HG02642 (cell line): Measurements from ENCODE around the gene DNAJC10.
"Not testable (repeated sequence)": the region's sequence is repeated elsewhere in the genome, so short reads cannot be mapped to it uniquely, and the experiment has no call there.

Experiments
- ATAC-seq: cut with Tn5 transposase; IDR thresholded peaks from one replicate; pipeline ENCODE4 v1.9.1; 2021; ENCODE audit warnings: mild to moderate bottlenecking; ENCODE audit not compliant: unreplicated experiment, poor library complexity

The DNAJC10 gene

DNA sequence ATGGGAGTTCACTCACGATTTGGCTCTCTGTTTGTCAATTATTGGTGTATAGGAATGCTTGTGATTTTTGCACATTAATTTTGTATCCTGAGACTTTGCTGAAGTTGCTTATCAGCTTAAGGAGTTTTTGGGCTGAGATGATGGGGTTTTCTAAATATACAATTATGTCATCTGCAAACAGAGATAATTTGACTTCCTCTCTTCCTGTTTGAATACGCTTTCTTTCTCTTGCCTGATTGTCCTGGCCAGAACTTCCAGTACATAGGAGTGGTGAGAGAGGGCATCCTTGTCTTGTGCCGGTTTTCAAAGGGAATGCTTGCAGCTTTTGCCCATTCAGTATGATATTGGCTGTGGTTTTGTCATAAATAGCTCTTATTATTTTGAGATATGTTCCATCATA lies 66.6 kb downstream of the DNAJC10 start:
- not testable (repeated sequence) for ATAC-seq

- no peak for ATAC-seq
Measured at GRCh38 chr2:182784058-182784706, 68.1 kb downstream of the DNAJC10 start.

DNA sequence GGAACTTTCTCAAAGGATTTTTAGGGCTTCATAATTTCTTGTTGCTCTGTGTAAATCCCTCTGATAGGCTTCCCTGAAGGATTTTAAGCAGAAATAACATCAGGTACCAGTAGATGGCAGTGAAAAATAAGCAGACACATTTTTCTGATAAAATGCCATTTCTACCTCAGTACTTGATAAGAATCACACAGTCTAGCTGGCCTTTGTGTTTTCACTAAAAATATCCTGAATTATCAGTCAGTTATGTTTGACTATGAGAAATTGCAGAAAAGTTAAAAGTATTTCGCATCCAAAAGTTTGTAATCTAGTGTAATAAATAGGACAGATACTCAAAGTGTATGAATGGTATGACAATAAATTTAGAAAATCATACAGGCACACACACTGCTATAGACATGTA lies 68.7 kb downstream of the DNAJC10 start:
- ATAC-seq, result peak; percentile 45

- ATAC-seq, result no peak
Measured at GRCh38 chr2:182792441-182792840, 76.4 kb downstream of the DNAJC10 start.

GRCh38 chr2:182798736-182799135 lies 82.7 kb downstream of the DNAJC10 start:
- no peak for ATAC-seq

DNA sequence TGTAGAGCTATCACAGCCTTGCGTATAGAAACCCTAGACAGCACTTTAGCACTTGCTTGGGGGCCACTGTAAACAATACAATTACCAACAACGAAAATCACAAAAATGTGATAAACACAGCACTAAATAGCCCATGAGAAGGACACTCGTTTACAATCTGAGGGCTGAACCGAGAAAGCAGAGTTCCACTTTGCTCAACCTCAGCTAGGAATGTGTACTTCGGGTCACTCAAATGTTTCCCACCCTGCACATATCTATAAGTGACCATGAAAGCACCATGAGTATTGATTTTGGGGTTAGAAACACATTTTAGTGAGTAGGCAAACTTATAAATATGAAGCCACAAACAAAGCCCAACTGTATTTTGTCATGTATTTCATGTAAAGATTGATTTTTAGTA lies 88.1 kb downstream of the DNAJC10 start:
- ATAC-seq, result no peak

DNA sequence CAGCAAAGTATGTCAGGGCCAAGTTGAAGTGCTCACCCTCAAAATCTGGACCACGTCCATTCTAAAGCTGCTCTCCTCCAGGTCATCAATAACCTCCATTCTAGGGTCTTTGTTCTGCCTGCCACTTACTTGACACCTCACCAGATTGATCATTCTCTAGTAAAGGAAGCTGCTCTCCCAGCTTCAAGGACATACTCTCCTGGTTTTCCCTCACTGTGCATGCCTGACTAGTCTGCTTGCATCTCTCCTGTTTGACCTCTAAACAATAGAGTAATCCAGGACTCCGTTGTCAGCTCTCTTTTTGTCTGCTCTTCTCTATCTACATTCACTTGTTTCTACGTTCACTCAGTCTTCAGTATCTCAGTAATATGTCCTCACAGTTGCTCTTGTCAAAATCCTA lies 91.3 kb downstream of the DNAJC10 start:
- ATAC-seq, result no peak

DNA sequence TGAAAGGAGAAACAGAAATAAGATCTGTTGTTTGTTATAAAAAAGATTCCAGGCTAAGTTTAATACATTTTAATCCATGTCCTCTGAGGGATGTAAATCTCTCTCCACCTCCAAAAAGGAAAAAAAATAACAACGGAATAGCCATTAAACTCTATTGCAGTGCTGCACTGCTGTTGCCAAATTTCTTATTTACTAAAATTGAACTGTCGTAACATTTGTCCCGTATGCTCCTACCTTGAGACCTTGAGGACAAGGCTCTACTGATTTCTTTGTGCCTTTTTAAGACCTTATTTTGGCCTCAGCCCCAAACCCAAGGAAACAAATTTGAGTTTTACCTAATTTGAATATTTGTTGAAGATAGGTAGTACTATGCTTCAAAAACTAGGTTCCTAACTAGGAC lies 94.0 kb downstream of the DNAJC10 start:
- ATAC-seq, result no peak

DNA sequence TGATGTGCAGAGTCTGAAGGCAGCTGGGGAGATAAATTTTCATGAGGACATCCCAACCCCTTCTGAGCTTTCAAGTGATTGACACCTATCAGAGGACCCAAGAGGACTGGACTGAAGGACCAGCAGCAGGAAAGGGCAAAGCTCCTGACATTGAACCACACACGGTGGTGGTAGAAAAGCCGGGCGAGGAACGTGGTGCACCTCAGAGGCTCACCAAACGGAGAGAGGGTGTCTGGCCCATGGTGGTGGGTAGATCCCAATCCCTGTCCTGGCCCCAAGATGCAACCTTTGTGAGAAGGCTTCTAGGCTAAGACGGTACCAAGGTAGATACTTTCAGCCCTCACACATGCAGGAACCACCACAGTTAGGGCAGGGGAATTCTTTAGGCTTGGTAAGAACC lies 98.3 kb downstream of the DNAJC10 start:
- no peak for ATAC-seq

DNA sequence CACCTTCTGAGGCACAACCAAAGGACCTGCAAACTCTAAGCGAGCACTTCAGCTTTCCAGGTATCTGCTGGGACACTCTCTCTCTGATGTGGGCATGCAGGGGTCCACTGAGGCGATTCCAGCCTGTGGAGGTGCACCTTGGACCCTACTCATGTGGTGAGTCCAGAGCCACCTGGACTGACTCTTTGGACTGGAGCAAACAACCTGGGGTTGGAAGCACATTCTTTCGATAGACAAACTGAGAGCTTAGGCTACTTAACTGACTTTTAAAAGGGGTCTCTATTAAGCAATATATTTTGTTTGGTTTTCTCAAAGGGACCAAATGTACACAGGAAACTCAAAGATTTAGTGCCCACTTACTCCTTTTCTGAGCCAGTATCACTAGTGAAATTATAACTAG lies 98.7 kb downstream of the DNAJC10 start:
- ATAC-seq, result no peak

DNA sequence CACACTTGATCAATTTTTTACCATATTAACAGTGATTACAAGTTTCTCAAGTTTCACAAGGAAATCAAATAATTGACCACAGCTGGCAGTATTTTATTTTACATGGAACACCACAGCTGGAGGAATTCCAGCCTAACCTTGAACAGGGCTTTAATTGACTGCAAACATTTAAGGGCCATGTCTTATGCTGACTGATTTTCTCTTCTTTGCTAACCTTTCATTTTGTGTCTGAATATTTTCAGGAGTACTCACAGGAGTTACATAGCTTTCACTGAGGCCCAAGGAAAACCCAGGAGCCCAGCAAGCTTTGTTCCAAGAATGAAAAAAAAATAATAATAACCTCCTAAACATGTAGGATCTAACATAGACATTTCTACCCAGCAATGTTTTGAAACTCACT lies 100.8 kb downstream of the DNAJC10 start:
- no peak for ATAC-seq

DNA sequence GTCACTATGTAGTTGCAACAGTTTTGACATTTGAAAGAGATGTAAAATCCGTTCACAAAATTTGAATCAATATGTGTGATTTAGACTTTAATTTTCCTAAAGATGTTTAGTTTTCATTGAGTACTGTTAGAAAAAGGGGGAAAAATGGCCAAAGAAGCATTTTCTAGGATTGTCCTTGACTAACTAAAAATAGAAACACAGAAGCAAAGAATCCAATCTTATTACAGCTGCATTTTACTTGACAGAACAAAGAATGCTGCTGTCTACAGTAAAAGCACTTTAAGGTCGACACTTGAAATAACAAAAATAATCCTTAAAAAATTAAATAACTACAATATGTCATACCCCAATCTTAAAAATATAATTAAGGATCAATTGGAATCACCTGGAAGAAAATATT lies 101.5 kb downstream of the DNAJC10 start:
- ATAC-seq, result no peak

GRCh38 chr2:182818501-182818900 lies 102.4 kb downstream of the DNAJC10 start:
- ATAC-seq, result no peak

DNA sequence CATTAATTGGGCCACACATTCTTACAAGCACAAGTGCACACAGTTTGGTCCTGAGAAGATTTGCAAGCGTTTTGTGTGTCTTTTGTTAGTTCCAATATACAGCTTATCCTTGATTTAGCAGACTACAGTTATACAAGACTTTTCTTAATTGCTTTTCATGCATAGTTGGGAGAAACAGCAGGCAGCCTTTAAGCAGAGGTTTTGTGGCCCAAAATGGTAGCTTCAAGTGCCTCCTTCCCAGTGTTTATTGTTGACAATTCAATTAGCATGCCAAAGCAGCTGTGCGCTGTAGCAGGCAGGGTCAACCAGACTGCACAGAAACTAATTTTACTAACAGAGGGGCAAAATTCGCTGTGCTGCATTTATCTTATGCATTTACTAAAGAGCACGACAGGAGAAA lies 102.9 kb downstream of the DNAJC10 start:
- no peak for ATAC-seq

DNA sequence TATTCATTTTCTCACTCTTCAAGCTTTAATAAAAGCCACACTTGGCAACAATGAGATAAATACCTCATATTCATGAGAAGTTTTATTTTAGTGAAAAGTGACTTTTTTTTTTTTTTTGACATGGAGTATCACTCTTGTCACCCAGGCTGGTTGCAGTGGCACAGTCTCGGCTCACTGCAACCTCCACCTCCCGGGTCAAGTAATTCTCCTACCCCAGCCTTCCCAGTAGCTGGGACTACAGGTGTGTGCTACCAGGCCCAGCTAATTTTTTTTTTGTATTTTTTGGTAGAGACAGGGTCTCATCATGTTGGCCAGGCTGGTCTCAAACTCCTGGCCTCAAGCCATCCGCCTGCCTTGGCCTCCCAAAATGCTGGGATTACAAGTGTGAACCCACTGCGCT lies 103.4 kb downstream of the DNAJC10 start:
- no peak for ATAC-seq

DNA sequence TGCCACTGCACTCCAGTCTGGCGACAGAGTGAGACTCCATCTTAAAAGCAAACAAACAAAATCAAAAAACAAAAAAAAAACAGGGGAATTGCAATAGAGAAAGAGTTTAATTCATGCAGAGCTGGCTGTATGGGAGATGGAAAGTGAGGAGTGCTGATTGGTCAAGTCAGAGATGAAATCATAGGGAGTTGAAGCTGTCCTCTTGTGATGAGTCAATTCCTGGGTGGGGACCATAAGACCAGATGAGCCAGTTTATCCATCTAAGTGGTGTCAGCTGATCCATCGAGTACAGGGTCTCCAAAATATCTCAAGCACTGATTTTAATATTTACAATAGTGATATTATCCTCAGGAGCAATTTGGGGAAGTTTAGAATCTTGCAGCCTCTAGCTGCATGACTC lies 105.1 kb downstream of the DNAJC10 start:
- no peak for ATAC-seq

- no peak for ATAC-seq
Measured at GRCh38 chr2:182822733-182823132, 106.7 kb downstream of the DNAJC10 start.

GRCh38 chr2:182824056-182824766 lies 108.2 kb downstream of the DNAJC10 start:
- ATAC-seq, result no peak

DNA sequence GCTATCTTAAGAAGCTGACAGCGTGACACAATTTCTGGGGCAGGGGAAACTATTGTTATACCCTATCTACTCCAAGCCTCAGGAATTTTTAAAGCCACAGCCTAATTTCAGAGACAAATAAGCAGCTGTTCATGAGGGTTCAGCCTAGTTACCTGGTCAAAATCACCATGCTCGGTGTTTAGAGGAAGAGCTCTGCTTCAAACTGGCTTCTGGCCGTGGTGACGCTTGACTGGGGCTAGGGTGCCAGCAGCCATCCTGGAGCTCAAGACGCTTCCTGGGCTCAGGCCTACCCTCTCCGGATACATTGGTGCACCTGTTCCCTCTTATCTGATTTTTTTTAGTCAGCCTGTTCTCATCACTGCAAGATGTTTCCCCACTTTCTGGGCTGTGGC lies 108.7 kb downstream of the DNAJC10 start:
- no peak for ATAC-seq

GRCh38 chr2:182826064-182826463 lies 110.0 kb downstream of the DNAJC10 start:
- no peak for ATAC-seq

GRCh38 chr2:182826496-182826895 lies 110.4 kb downstream of the DNAJC10 start:
- ATAC-seq, result no peak

GRCh38 chr2:182827182-182827879 lies 111.3 kb downstream of the DNAJC10 start:
- no peak for ATAC-seq
